C4-2B (cell line): ENCODE data around the gene MUC15.

ENCODE experiments used
- H3K27ac ChIP-seq: fragments of 450-650 bp; 2 replicates; pipeline ENCODE4 v1.5.1; 2017
- CTCF ChIP-seq: fragments of 450-650 bp; conservative IDR thresholded peaks from 2 replicates; pipeline ENCODE4 v1.5.1; 2017; ENCODE audit warnings: mild to moderate bottlenecking
- ZFX ChIP-seq: fragments of 450-650 bp; IDR thresholded peaks from 2 replicates; pipeline ENCODE4 v1.6.1; 2017

The MUC15 gene

GRCh38 chr11:26551186-26551801 is 20.8 kb downstream of the MUC15 start:
- H3K27ac ChIP-seq = no peak overlapping the region
- TF ChIP-seq CTCF (peak; percentile 84), ZFX (no peak)

DNA sequence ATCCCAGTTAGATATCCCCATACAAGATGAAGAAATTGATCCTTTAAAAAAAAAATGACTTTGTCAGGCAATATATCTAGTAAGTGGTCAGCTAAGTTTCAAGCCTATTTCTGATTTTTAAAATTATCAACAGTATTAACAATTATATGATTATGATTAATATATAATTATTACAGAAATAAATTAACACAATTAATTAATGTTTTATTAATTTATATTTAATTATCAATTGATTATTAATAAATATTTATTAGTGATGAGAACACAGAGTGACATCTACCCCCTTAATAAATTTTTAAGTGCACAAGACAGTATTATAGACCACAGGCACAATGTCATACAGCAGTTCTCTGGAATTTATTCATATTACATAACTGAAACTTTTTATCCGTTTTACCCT is 22.0 kb downstream of the MUC15 start:
- TF ChIP-seq CTCF = no peak
- TF ChIP-seq ZFX = no peak
- no peak overlapping the region for H3K27ac ChIP-seq

DNA sequence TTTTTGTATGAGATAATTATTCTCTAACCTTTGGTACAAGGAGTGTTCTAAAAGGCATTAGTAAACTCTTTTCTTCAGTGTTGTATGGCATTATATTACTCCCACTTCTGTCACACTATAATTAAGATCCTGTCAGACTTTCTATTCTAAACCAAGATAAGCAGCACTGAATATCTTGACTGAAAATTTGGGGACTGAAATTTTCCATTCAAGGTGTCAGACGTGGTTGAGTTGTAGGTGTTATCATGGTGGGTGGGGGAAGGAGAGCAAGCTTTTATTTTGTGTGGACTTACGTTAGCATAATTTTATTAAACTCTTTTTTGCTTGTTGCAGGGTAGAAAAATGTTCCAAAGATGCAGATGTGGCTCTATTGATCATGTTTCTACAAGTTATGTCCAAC is 22.9 kb downstream of the MUC15 start:
- no peak overlapping the region for H3K27ac ChIP-seq
- TF ChIP-seq CTCF (no peak), ZFX (no peak)

DNA sequence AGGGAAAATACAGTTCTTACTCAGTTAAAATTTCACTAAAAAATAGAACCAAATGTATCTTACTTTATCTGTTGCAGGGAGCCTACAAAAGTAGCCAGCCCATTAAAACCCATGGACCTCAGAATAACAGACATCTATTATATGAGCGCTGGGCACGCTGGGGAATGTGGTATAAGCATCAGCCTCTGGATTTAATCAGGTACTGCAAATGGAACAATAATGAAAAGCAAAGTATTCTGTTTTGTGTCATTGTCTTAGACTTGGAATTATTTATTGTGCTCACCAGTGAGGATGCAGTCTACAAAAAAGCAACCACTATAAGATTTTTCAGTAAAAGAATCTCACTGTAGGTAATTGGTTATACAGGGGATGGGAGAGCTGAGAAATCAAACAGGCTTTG is 30.2 kb downstream of the MUC15 start:
- H3K27ac ChIP-seq = no peak overlapping the region
- TF ChIP-seq CTCF (no peak), ZFX (no peak)

GRCh38 chr11:26539517-26539916 is 32.5 kb downstream of the MUC15 start:
- TF ChIP-seq CTCF (no peak), ZFX (no peak)
- H3K27ac ChIP-seq = no peak overlapping the region

GRCh38 chr11:26537341-26537740 is 34.7 kb downstream of the MUC15 start:
- TF ChIP-seq ZFX = no peak
- no peak for TF ChIP-seq CTCF

DNA sequence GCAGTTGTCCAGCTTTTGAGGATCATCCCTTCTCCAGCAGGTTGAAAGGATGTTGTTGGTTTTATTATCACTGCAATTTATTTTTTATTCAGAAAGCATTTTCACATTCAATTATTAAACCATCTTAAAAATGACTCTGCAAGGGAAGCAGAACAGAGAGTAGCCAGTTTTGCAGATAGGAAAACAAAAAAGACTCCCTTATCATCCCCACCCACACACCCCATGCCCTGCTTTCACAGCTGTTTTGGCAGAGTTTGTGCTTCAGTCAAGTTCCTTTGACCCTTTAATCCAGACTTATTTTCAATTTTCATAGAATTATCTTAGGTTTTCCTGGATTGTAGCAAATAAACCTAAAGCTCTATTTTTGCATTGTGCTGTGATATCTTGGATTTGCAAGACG is 44.4 kb downstream of the MUC15 start:
- TF ChIP-seq ZFX (no peak), CTCF (no peak)
- no peak overlapping the region for H3K27ac ChIP-seq

More at GRCh38 chr11:26537341-26537740, 34.7 kb downstream of the MUC15 start:
- H3K27ac ChIP-seq = no peak overlapping the region
